ENCODE measurements around the gene PTPN1.
"Not testable (repeated sequence)": the region's sequence is repeated elsewhere in the genome, so short reads cannot be mapped to it uniquely, and the experiment has no call there.

Gene PTPN1

GRCh38 chr20:50595988-50596693, 86.0 kb downstream of the PTPN1 start:
- DNase-seq, result no peak

GRCh38 chr20:50596694-50597021, 86.5 kb downstream of the PTPN1 start:
- DNase-seq, result no peak

GRCh38 chr20:50597406-50597969, 87.3 kb downstream of the PTPN1 start:
- no peak for DNase-seq

GRCh38 chr20:50598074-50598473, 87.9 kb downstream of the PTPN1 start:
- DNase-seq, result no peak

- not testable (repeated sequence) for DNase-seq
Observed at GRCh38 chr20:50598768-50599167, 88.6 kb downstream of the PTPN1 start.

GRCh38 chr20:50600281-50600895, 90.2 kb downstream of the PTPN1 start:
- no peak for DNase-seq

GRCh38 chr20:50601511-50602431, 91.6 kb downstream of the PTPN1 start:
- no peak for DNase-seq

- DNase-seq, result no peak
Observed at GRCh38 chr20:50602432-50603088, 92.4 kb downstream of the PTPN1 start.

- no peak for DNase-seq
Observed at GRCh38 chr20:50604451-50604850, 94.3 kb downstream of the PTPN1 start.

GRCh38 chr20:50605136-50605535, 95.0 kb downstream of the PTPN1 start:
- DNase-seq, result no peak

- DNase-seq, result no peak
Observed at GRCh38 chr20:50607436-50607835, 97.3 kb downstream of the PTPN1 start.

- no peak for DNase-seq
Observed at GRCh38 chr20:50607850-50608749, 97.9 kb downstream of the PTPN1 start.

GRCh38 chr20:50608750-50609104, 98.5 kb downstream of the PTPN1 start:
- DNase-seq, result no peak

- no peak for DNase-seq
Observed at GRCh38 chr20:50609438-50609989, 99.3 kb downstream of the PTPN1 start.

GRCh38 chr20:50610212-50610718, 100.1 kb downstream of the PTPN1 start:
- DNase-seq, result no peak

GRCh38 chr20:50611128-50611810, 101.1 kb downstream of the PTPN1 start:
- no peak for DNase-seq

- DNase-seq, result no peak
Observed at GRCh38 chr20:50613438-50614169, 103.4 kb downstream of the PTPN1 start.

- no peak for DNase-seq
Observed at GRCh38 chr20:50615407-50615806, 105.2 kb downstream of the PTPN1 start.

- DNase-seq, result no peak
Observed at GRCh38 chr20:50617022-50617421, 106.8 kb downstream of the PTPN1 start.

- DNase-seq, result no peak
Observed at GRCh38 chr20:50618537-50618936, 108.4 kb downstream of the PTPN1 start.

Data from activated CD4-positive, alpha-beta T cell treated with anti-CD3 and anti-CD28 coated beads, Interleukin-2, amount 50 U/mL, for 1 hour (primary cell).